Sigmoid colon (tissue), 7 donors: ENCODE data around the gene GADL1. TPM values are rescaled to one million over a fixed set of nuclear protein-coding genes. Genes with fewer than 3 reads are reported as not detected.

Experiments
- DNase-seq: peaks from one replicate; pipeline ENCODE4 v3.0.0-alpha.2; 2019
- H3K27ac ChIP-seq, 4 donors: fragments of 200-600 bp; sonication (generic); one replicate each; pipeline ENCODE4 v1.5.1; 2016 to 2019; ENCODE audit warnings: mild to moderate bottlenecking in 1 of 4
- H3K27me3 ChIP-seq, 3 donors: fragments of 200-600 bp; sonication (generic); one replicate each; pipeline ENCODE4 v1.5.1; 2019; ENCODE audit warnings: mild to moderate bottlenecking in 1 of 3
- H3K36me3 ChIP-seq, 4 donors: fragments of 200-600 bp; sonication (generic); one replicate each; pipeline ENCODE4 v1.5.1; 2016 to 2019
- H3K4me1 ChIP-seq, 4 donors: fragments of 200-600 bp; sonication (generic); one replicate each; pipeline ENCODE4 v1.5.1; 2017 to 2019
- H3K4me3 ChIP-seq, 4 donors: fragments of 200-600 bp; sonication (generic); one replicate each; pipeline ENCODE4 v1.5.1; 2017 to 2019; ENCODE audit warnings: mild to moderate bottlenecking in 2 of 4, moderate library complexity in 1 of 4
- H3K9me3 ChIP-seq, 4 donors: fragments of 200-600 bp in 3 of 4; sonication (generic) in 3 of 4; one replicate each; pipeline versions ENCODE4 v1.5.1 to v1.6.1; 2013 to 2019
- EP300 ChIP-seq, 4 donors: sonication (generic); formaldehyde crosslinking; IDR thresholded peaks; one replicate each; pipeline ENCODE4 v1.6.1; 2017; ENCODE audit warnings: antibody characterized with exemption in 4 of 4
- POLR2A ChIP-seq, 2 donors: fragments of 450-650 bp; IDR thresholded peaks; one replicate each; pipeline ENCODE4 v1.6.1; 2016; ENCODE audit warnings: antibody characterized with exemption in 2 of 2, mild to moderate bottlenecking in 2 of 2, moderate library complexity in 2 of 2
- POLR2AphosphoS5 ChIP-seq, 4 donors: sonication (generic); formaldehyde crosslinking; IDR thresholded peaks; one replicate each; pipeline ENCODE4 v1.6.1; 2017; ENCODE audit warnings: antibody characterized with exemption in 4 of 4
- WGBS, 2 donors: extraction: QIAGEN DNeasy Blood & Tissue Kit; methylation state at CpG; one replicate each; pipeline ENCODE4 v1.1.7; 2013; 5-methylcytosine and 5-hydroxymethylcytosine counted together
- intact Hi-C: fragments of 100-400 bp; cut with DNase I; formaldehyde crosslinking; loops from one replicate; pipeline ENCODE4 v1.15.1; 2023
- polyA plus RNA-seq, 3 donors: library from polyadenylated mRNA; stranded (reverse); fragments of 200-250 nt; gene quantifications; one replicate each; pipeline ENCODE4 v1.2.3, GENCODE V29; 2013
- total RNA-seq, 4 donors: library from RNA; depleted of rRNA; stranded (reverse); fragments of >200 nt; gene quantifications; one replicate each; pipeline ENCODE4 v1.1.0, GENCODE V29; 2016
- TF ChIP-seq, protein P1 (sequence below), 4 experiments: fragments of 450-650 bp in 3 of 4; fragments of 200-600 bp in 1 of 4; IDR thresholded peaks; one replicate each; pipeline ENCODE4 v1.5.1; 2016 to 2019; ENCODE audit warnings: antibody characterized with exemption in 4 of 4, mild to moderate bottlenecking in 3 of 4, moderate library complexity in 2 of 4
- donor health status: healthy with polysubstance abuse.
- donor health status: Bipolar disorder and iron deficiency.
- donor health status: healthy.

The GADL1 gene
- total and polyA plus RNA-seq, 7 donors, result not detected

- Histone ChIP-seq H3K27ac (no peak overlapping the region), H3K4me1 (peaks cover 0 to 11% (median 8%) of the 10 kb centered on the region in 4 donors), H3K4me3 (no peak overlapping the region), H3K36me3 (no peaks in the 10 kb centered on the region), H3K27me3 (no peaks in the 10 kb centered on the region), H3K9me3 (no peaks in the 10 kb centered on the region)
- no peak for DNase-seq
- TF ChIP-seq POLR2A (IDR thresholded peaks at IDR 0.05) (no peak), POLR2AphosphoS5 (IDR thresholded peaks at IDR 0.05) (no peak), EP300 (IDR thresholded peaks at IDR 0.05) (no peak)
- TF ChIP-seq, protein P1, sequence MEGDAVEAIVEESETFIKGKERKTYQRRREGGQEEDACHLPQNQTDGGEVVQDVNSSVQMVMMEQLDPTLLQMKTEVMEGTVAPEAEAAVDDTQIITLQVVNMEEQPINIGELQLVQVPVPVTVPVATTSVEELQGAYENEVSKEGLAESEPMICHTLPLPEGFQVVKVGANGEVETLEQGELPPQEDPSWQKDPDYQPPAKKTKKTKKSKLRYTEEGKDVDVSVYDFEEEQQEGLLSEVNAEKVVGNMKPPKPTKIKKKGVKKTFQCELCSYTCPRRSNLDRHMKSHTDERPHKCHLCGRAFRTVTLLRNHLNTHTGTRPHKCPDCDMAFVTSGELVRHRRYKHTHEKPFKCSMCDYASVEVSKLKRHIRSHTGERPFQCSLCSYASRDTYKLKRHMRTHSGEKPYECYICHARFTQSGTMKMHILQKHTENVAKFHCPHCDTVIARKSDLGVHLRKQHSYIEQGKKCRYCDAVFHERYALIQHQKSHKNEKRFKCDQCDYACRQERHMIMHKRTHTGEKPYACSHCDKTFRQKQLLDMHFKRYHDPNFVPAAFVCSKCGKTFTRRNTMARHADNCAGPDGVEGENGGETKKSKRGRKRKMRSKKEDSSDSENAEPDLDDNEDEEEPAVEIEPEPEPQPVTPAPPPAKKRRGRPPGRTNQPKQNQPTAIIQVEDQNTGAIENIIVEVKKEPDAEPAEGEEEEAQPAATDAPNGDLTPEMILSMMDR (IDR thresholded peaks at IDR 0.05), result no peak
- intact Hi-C loops, result no loop called here
- 89 to 90% methylated on average over 1 of the region's 1 CpG for WGBS, 2 donors
These were observed 171.2 kb downstream of the GADL1 start for GRCh38 chr3:30723211-30723610.

- no peaks in the 10 kb centered on the region for H3K36me3 ChIP-seq
- H3K4me3 ChIP-seq, result no peak overlapping the region
- no peaks in the 10 kb centered on the region for H3K27me3 ChIP-seq
- intact Hi-C loops, result no loop called here
- H3K9me3 ChIP-seq, result no peaks in the 10 kb centered on the region
- WGBS, 2 donors, result 16 to 50% methylated on average over 2 of the region's 2 CpGs
- DNase-seq, result no peak
- peaks cover 0 to 11% (median 8%) of the 10 kb centered on the region in 4 donors for H3K4me1 ChIP-seq
- TF ChIP-seq, protein P1 (IDR thresholded peaks at IDR 0.05), result no peak
- TF ChIP-seq POLR2A (IDR thresholded peaks at IDR 0.05), result no peak
- no peak for TF ChIP-seq POLR2AphosphoS5 (IDR thresholded peaks at IDR 0.05)
- TF ChIP-seq EP300 (IDR thresholded peaks at IDR 0.05), result no peak
- H3K27ac ChIP-seq, result no peak overlapping the region
These were observed 173.2 kb downstream of the GADL1 start for GRCh38 chr3:30721314-30721634.

DNA sequence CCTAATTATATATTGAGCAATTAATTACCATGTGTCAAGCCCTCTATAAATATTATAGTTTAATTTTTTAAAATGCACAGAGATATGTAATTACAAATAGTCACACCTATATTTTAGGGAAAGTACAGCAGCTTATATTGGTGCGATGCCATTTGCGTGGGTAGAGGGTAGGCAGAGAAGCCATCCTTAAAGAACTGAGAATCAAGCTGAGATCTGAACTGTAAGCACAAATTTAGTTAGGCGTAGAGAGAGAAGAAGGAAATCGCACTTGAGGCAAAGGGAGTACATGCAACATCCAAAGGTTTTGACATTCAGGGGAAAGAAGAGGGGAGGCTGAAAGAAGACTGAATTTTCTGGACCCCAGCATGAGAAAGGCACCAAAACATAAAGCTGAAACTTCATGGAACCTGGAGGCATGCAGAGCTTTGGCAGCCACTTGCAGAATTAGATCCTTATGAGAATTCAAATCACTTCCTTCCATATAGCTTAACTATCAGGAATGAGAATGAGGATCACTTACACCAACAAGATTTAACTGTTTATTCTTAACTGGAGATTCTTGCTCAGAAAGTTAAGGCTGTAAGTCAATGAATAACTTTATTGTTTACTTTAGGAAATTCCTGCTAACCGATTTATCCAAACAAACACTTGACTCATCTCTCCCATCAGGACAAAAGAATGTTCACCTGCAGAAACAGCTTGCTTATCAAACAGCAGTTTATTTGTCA lies 173.7 kb downstream of the GADL1 start:
- TF ChIP-seq POLR2A (IDR thresholded peaks at IDR 0.05), result no peak
- no peak for TF ChIP-seq POLR2AphosphoS5 (IDR thresholded peaks at IDR 0.05)
- TF ChIP-seq EP300 (IDR thresholded peaks at IDR 0.05), result no peak
- TF ChIP-seq, protein P1 (IDR thresholded peaks at IDR 0.05), result no peak
- WGBS, 2 donors, result 54 to 74% methylated on average over 5 of the region's 5 CpGs
- no peaks in the 10 kb centered on the region for H3K27me3 ChIP-seq

DNA sequence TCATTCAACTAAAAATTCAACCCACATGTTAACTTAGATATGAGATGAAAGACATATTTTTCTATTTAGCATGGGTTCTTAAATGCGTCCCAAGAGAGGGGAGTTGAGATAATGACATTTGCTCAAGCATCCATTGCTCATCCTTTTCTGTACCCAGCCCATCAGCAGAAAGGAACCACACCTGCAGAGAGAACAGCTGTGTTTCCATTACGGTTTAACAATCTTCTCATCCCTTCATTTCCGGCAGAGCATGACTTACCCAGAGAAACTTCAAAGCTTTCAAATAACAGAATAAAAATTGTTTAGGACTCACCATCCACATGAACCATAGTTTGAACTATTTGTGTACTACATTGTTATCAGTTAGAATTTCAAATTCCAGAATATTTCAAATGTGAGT lies 174.9 kb downstream of the GADL1 start:
- no peak overlapping the region for H3K4me3 ChIP-seq
- H3K27me3 ChIP-seq, result no peaks in the 10 kb centered on the region
- intact Hi-C loops, result no loop called here
- TF ChIP-seq, protein P1 (IDR thresholded peaks at IDR 0.05), result no peak
- TF ChIP-seq POLR2A (IDR thresholded peaks at IDR 0.05) (no peak), EP300 (IDR thresholded peaks at IDR 0.05) (no peak), POLR2AphosphoS5 (IDR thresholded peaks at IDR 0.05) (no peak)
- peaks cover 0 to 11% (median 8%) of the 10 kb centered on the region in 4 donors for H3K4me1 ChIP-seq
- DNase-seq, result no peak
- WGBS, 2 donors, result 70 to 96% methylated on average over 3 of the region's 3 CpGs
- no peaks in the 10 kb centered on the region for H3K9me3 ChIP-seq
- H3K36me3 ChIP-seq, result no peaks in the 10 kb centered on the region
- H3K27ac ChIP-seq, result no peak overlapping the region

More for the DNA sequence above, 173.7 kb downstream of the GADL1 start:
- no peak overlapping the region for H3K4me3 ChIP-seq
- intact Hi-C loops, result no loop called here
- peaks cover 0 to 11% (median 8%) of the 10 kb centered on the region in 4 donors for H3K4me1 ChIP-seq
- no peaks in the 10 kb centered on the region for H3K9me3 ChIP-seq
- DNase-seq, result no peak
- no peak overlapping the region for H3K27ac ChIP-seq
- H3K36me3 ChIP-seq, result no peaks in the 10 kb centered on the region
